GM21367 (cell line): Measurements from ENCODE around the gene TMEM217.
"Not testable (repeated sequence)": the region's sequence is repeated elsewhere in the genome, so short reads cannot be mapped to it uniquely, and the experiment has no call there.

Experiments used
- ATAC-seq: cut with Tn5 transposase; IDR thresholded peaks from one replicate; pipeline ENCODE4 v1.9.1; 2021; ENCODE audit not compliant: unreplicated experiment

Gene TMEM217

GRCh38 chr6:37187321-37188022 lies 70.5 kb downstream of the TMEM217 start:
- no peak for ATAC-seq

DNA sequence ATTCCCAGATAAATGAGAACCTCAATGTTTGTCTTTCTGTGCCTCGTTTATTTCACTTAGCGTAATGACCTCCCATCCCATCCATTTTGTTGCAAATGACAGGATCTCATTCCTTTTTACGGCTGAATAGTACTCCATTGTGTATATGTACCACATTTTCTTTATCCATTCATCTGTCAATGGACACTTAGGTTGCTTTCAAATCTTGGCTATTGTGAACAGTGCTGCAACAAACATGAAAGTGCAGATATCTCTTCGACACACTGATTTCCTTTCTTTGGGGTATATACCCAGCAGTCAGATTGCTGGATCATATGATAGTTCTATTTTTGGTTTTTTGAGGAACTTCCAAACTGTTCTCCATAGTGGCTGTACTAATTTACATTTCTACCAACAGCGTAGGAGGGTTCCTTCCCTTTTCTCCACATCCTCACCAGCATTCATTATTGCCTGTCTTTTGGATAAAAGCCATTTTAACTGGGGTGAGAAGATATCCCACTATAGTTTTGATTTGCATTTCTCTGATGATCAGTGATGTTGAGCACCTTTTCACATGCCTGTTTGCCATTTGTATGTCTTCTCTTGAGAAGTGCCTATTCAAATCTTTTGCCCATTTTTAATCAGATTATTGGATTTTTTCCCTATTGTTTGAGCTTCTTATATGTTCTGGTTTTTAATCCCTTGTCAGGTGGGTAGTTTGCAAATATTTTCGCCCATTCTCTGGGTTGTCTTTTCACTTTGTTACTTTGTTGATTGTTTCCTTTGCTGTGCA lies 71.8 kb downstream of the TMEM217 start:
- not testable (repeated sequence) for ATAC-seq

GRCh38 chr6:37182736-37183590 lies 75.0 kb downstream of the TMEM217 start:
- no peak for ATAC-seq

GRCh38 chr6:37180610-37181009 lies 77.3 kb downstream of the TMEM217 start:
- not testable (repeated sequence) for ATAC-seq

DNA sequence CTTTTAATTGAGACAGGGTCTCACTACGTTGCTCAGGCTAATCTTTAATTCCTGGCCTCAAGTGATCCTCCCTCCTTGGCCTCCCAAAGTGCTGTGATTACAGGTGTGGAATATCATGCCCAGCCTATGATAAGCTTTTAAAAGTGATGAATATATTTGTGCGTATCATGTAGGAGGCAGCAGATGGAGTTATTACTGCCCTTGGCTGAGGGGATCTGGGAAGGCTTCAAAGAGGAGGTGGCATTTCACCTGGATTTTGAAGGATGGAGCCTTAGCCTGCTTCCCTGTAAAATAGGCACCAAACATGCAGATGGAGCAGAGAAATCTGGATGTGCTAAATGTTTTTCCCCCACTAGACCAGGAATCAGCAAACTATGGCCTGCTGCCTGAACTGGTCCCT lies 77.9 kb downstream of the TMEM217 start:
- ATAC-seq: no peak

DNA sequence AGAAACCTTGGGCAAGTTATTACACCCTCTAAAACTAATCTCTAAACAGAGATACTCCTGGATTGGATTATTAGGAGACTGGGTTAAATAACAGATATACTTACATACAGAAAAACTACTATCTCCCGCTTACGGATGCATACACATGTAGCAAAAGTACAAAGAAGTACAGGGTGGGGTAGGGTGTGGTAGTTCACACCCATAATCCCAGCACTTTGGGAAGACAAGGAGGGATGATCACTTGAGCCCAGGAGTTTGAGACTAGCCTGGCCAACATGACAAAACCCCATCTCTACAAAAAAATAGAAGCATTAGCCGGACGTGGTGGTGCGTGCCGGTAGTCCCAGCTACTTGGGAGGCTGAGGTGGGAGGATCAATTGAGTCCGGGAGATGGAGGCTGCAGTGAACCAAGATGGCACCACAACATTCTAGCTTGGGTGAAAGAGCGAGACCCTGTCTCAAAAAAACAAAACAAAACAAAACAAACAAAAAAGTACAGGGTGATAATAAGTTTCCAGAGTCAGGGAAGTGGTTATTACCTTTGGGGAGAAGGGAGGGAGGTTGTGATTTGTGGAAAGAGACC lies 79.9 kb downstream of the TMEM217 start:
- ATAC-seq: no peak

- ATAC-seq: no peak
These were observed 80.6 kb downstream of the TMEM217 start for GRCh38 chr6:37177077-37177934.

GRCh38 chr6:37176268-37177076 lies 81.5 kb downstream of the TMEM217 start:
- no peak for ATAC-seq

DNA sequence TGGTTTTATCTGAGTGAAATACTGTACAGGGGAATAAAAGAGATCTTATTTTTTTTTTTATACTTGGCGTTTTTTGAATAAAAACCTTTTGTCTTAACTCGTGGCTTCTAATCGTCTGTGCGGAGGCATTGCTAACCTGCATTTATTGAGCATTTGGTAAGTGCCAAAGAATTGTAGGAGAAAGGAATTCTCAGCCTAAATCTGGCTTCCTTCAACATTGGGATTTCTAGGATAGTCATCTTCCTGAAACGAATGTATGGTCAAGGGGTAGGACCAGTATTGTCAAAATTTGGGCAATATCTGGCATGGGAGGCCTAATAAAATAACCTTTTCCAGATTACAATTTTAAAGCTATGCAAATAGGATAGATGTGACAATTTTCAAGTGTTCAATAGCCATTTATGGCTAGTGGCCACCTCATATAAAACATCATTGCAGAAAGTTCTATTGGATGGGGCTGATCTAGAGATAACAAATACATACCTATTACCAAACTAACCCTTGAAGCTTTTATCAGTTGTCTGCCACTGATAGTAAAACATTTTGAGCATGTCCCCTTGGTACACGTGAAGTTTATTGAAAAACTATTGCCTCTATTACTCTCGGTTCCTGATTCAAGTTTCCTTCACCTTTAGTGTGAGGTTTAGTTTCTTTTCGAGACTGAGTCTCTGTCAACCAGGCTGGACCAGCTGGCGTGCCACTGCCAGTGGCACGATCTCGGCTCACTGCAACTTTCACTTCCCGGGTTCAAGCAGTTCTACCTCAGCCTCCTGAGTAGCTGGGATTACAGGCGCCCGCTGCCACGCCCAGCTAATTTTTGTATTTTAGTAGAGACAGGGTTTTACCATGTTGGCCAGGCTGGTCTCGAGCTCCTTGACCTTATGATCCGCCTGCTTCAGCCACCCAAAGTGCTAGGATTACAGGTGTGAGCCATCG lies 82.3 kb downstream of the TMEM217 start:
- ATAC-seq: no peak

DNA sequence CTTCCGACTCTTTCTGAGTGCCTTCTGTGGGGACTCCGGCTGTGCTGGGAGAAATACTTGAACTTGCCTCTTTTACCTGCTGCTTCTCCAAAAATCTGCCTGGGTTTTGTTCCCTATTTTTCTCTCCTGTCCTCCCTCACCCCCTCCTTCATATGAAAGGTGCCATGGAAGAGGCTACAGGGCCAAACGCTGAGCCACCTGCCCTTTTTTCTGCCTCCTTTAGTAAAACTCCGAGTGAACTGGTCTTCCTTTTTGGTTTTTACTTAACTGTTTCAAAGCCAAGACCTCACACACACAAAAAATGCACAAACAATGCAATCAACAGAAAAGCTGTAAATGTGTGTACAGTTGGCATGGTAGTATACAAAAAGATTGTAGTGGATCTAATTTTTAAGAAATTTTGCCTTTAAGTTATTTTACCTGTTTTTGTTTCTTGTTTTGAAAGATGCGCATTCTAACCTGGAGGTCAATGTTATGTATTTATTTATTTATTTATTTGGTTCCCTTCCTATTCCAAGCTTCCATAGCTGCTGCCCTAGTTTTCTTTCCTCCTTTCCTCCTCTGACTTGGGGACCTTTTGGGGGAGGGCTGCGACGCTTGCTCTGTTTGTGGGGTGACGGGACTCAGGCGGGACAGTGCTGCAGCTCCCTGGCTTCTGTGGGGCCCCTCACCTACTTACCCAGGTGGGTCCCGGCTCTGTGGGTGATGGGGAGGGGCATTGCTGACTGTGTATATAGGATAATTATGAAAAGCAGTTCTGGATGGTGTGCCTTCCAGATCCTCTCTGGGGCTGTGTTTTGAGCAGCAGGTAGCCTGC lies 83.2 kb downstream of the TMEM217 start:
- no peak for ATAC-seq

DNA sequence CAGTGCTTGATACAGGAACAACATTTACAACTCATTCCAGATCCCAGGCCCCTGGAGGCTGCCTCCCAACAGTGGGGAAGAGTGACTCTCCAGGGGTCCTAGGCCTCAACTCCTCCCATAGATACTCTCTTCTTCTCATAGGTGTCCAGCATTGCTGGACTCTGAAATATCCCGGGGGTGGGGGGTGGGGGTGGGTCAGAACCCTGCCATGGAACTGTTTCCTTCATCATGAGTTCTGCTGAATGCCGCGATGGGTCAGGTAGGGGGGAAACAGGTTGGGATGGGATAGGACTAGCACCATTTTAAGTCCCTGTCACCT lies 83.8 kb downstream of the TMEM217 start:
- no peak for ATAC-seq

DNA sequence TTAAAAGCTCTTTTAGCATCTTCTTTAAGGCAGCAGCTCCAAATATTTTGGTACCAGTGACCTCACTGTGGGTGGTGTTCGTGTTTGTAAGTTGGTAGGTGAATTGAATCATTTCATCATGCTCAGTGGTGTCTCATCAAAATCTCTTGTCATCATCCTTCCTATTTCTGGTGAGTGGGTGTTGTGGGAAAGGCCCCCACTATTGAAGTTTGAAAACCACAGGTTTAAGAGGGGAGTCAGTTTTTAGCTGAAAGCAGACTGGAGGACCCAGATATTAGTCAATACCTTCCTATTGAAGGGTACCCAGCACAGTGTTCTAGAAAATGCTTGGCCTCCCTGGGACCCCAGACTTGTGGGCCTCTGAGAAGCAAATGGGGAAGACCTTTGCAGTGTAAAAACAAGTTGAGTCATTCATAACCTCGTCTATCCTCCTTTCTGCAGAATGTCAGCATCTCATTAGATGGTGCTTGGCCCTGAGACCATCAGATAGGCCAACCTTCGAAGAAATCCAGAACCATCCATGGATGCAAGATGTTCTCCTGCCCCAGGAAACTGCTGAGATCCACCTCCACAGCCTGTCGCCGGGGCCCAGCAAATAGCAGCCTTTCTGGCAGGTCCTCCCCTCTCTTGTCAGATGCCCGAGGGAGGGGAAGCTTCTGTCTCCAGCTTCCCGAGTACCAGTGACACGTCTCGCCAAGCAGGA lies 84.3 kb downstream of the TMEM217 start:
- no peak for ATAC-seq

DNA sequence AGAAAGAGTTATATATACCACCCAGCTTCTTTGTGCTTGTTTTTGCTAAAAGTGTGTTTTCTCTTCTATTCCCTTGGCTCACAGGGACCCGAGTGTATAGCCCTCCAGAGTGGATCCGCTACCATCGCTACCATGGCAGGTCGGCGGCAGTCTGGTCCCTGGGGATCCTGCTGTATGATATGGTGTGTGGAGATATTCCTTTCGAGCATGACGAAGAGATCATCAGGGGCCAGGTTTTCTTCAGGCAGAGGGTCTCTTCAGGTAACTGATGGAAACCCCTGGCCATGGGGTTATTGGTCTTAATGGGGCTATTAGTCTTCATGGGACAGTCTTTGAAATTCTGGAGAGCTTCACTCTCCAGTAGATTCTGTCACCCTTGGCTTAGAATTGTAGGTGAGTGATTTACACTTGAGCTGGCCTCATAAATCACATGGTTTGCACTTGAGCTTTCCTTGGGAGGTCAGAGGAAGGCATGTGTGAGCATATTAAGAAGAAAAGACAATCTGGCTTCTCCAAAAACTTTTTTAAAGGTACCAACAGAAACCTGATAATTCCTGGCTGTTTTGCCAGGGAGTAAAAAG lies 84.9 kb downstream of the TMEM217 start:
- ATAC-seq: no peak

DNA sequence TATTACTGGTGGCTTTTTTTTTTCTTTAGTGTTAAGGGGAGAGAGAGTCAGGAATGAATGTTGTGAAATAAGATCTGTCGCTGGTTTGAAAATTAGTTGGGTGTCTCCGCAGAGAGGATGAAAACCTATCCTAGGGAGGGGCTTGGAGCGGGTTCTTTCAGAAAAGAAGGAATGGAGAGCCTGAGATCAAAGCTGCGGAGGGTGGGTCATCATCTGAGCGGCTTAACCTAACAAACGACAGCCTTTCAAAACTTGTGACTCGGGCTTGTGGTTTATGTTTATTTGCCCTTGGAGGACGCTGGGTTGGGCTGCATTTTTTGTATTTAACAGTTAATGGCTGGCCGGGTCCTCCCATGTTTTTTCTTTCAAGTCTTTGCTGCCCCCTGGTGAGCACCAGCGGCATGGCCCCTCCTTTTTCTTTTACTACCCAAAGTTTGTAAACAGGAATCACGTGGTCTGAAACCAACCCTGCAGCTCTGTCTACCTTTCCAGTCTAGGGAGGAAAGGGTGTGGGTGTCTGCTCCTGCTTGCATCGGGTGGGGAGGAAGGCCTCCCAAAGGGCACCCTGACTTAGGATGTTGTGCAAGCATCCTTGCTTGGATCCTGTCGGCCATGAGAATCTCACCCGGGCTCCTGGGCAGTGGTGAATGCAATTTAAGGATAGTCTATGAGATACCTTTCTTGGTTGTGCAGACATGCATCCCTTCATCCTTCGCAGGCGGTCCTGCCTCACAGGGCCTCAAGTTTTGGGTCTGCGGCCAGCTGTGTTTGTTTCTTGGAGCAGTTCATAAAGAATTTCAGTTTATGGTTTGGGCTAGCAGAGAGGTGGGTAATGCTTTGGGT lies 85.8 kb downstream of the TMEM217 start:
- no peak for ATAC-seq

GRCh38 chr6:37171201-37171969 lies 86.6 kb downstream of the TMEM217 start:
- no peak for ATAC-seq
